GM23338 (cell line): ENCODE measurements around the gene PIK3R3. TPM values are rescaled to one million over a fixed set of nuclear protein-coding genes. Genes with fewer than 3 reads are reported as not detected.

Source experiments
- ATAC-seq: fragments of 200-7000 bp; cut with Tn5 transposase; 3 replicates; pipeline ENCODE4 v1.9.1; 2020
- DNase-seq: peaks from one replicate; pipeline ENCODE4 v3.0.0-alpha.2; 2015; ENCODE audit warnings: low spot score
- H2AFZ ChIP-seq: fragments of 200-600 bp; sonication (generic); 2 replicates; pipeline ENCODE4 v1.8.0; 2016; ENCODE audit warnings: antibody characterized with exemption, mild to moderate bottlenecking, moderate library complexity
- H3F3A ChIP-seq: fragments of 200-600 bp; sonication (generic); replicated peaks from 2 replicates; pipeline ENCODE4 v1.8.0; 2017; ENCODE audit warnings: antibody characterized with exemption, mixed run types, low read depth
- H3K27ac ChIP-seq: fragments of 200-600 bp; sonication (generic); 2 replicates; pipeline ENCODE4 v1.6.1; 2016; ENCODE audit warnings: low read depth
- H3K27me3 ChIP-seq: fragments of 200-600 bp; sonication (generic); 2 replicates; pipeline ENCODE4 v1.8.0; 2016; ENCODE audit warnings: mild to moderate bottlenecking, mixed run types, moderate library complexity; ENCODE audit not compliant: insufficient read depth
- H3K36me3 ChIP-seq: fragments of 200-600 bp; sonication (generic); 2 replicates; pipeline ENCODE4 v1.8.0; 2016; ENCODE audit warnings: mild to moderate bottlenecking; ENCODE audit not compliant: insufficient read depth
- H3K4me1 ChIP-seq: fragments of 200-600 bp; sonication (generic); 2 replicates; pipeline ENCODE4 v1.8.0; 2016; ENCODE audit warnings: mild to moderate bottlenecking, moderate library complexity; ENCODE audit not compliant: insufficient read depth
- H3K4me2 ChIP-seq: fragments of 200-600 bp; sonication (generic); 2 replicates; pipeline ENCODE4 v1.7.1; 2017; ENCODE audit warnings: mixed run types
- H3K4me3 ChIP-seq: fragments of 200-600 bp; sonication (generic); 2 replicates; pipeline ENCODE4 v1.6.1; 2016; ENCODE audit warnings: mixed run types
- H3K79me2 ChIP-seq: fragments of 200-600 bp; sonication (generic); replicated peaks from 2 replicates; pipeline ENCODE4 v1.8.0; 2017; ENCODE audit warnings: mild to moderate bottlenecking; ENCODE audit not compliant: insufficient read depth
- H3K9me2 ChIP-seq: fragments of 200-600 bp; sonication (generic); 2 replicates; pipeline ENCODE4 v1.8.0; 2017; ENCODE audit not compliant: insufficient read depth
- H4K20me1 ChIP-seq: fragments of 200-600 bp; sonication (generic); replicated peaks from 2 replicates; pipeline ENCODE4 v1.8.0; 2017; ENCODE audit warnings: mild to moderate bottlenecking; ENCODE audit not compliant: insufficient read depth
- H3K27ac Mint-ChIP-seq: 2 replicates; pipeline ENCODE4 v1.8.0; 2020; ENCODE audit warnings: inconsistent platforms, mild to moderate bottlenecking, moderate library complexity, mixed read lengths
- H3K27me3 Mint-ChIP-seq: 3 replicates; pipeline ENCODE4 v1.8.0; 2022; ENCODE audit warnings: low read depth, mild to moderate bottlenecking, moderate library complexity, mixed read lengths, inconsistent platforms; ENCODE audit not compliant: insufficient read depth, poor library complexity
- H3K36me3 Mint-ChIP-seq: 3 replicates; pipeline ENCODE4 v1.8.0; 2021; ENCODE audit warnings: low read depth, mild to moderate bottlenecking, inconsistent platforms, moderate library complexity, mixed read lengths
- H3K4me1 Mint-ChIP-seq: 3 replicates; pipeline ENCODE4 v1.8.0; 2020; ENCODE audit warnings: mild to moderate bottlenecking, inconsistent platforms, mixed read lengths
- H3K4me3 Mint-ChIP-seq: 3 replicates; pipeline ENCODE4 v1.8.0; 2021; ENCODE audit warnings: moderate library complexity, mild to moderate bottlenecking, inconsistent platforms, mixed read lengths
- H3K9me3 Mint-ChIP-seq: 3 replicates; pipeline ENCODE4 v1.8.0; 2020; ENCODE audit warnings: moderate library complexity, mild to moderate bottlenecking, inconsistent platforms, mixed read lengths
- CREB1 ChIP-seq: fragments of 250-450 bp; sonication (Bioruptor Pico); IDR thresholded peaks from 2 replicates; pipeline ENCODE4 v1.5.0; 2020; ENCODE audit warnings: low read depth, mild to moderate bottlenecking, moderate library complexity
- EZH2 ChIP-seq: fragments of 200-600 bp; sonication (generic); IDR thresholded peaks from one replicate; pipeline ENCODE4 v1.8.0; 2017; ENCODE audit warnings: antibody characterized with exemption, mild to moderate bottlenecking, low read depth; ENCODE audit not compliant: unreplicated experiment
- EZH2phosphoT487 ChIP-seq: fragments of 200-600 bp; sonication (generic); IDR thresholded peaks from one replicate; pipeline ENCODE4 v1.8.1; 2018; ENCODE audit warnings: antibody characterized with exemption; ENCODE audit not compliant: unreplicated experiment
- JUNB ChIP-seq: IDR thresholded peaks from one replicate; pipeline ENCODE4 v1.6.1; 2016; ENCODE audit warnings: antibody characterized with exemption; ENCODE audit not compliant: unreplicated experiment
- NANOG ChIP-seq: IDR thresholded peaks from 2 replicates; pipeline ENCODE4 v1.6.1; 2016; ENCODE audit warnings: antibody characterized with exemption, borderline replicate concordance
- POLR2AphosphoS5 ChIP-seq: IDR thresholded peaks from 2 replicates; pipeline ENCODE4 v1.6.1; 2016; ENCODE audit warnings: antibody characterized with exemption, low read depth
- STAT1 ChIP-seq: IDR thresholded peaks from one replicate; pipeline ENCODE4 v1.6.1; 2016; ENCODE audit warnings: antibody characterized with exemption; ENCODE audit not compliant: unreplicated experiment
- ZNF114 ChIP-seq: fragments of 250-450 bp; sonication (Bioruptor Pico); IDR thresholded peaks from 2 replicates; pipeline ENCODE4 v1.5.0; 2020; ENCODE audit warnings: mild to moderate bottlenecking, moderate library complexity
- ZNF331 ChIP-seq: fragments of 250-450 bp; sonication (Bioruptor Pico); IDR thresholded peaks from 2 replicates; pipeline ENCODE4 v1.5.0; 2020; ENCODE audit warnings: low read depth, mild to moderate bottlenecking, moderate library complexity
- ZNF462 ChIP-seq: fragments of 250-450 bp; sonication (Bioruptor Pico); IDR thresholded peaks from 2 replicates; pipeline ENCODE4 v1.5.0; 2020; ENCODE audit warnings: mild to moderate bottlenecking, moderate library complexity
- polyA plus RNA-seq: library from polyadenylated mRNA; unstranded; fragments of >200 nt; fragmentation: Nextera tagmentation; extraction: Ambion mirVana; gene quantifications from 2 replicates; pipeline ENCODE4 v1.2.1, GENCODE V29; 2016
- total RNA-seq: library from RNA; depleted of rRNA; stranded (reverse); fragments of >200 nt; shearing (Covaris generic); gene quantifications from 2 replicates; pipeline ENCODE4 v1.2.3, GENCODE V29; 2014
- TF ChIP-seq, protein P1 (sequence below): IDR thresholded peaks from one replicate; pipeline ENCODE4 v1.6.1; 2018; ENCODE audit warnings: antibody characterized with exemption; ENCODE audit not compliant: unreplicated experiment
- TF ChIP-seq, protein P2 (sequence below): IDR thresholded peaks from 2 replicates; pipeline ENCODE4 v1.6.1; 2016; ENCODE audit warnings: antibody characterized with exemption
- TF ChIP-seq, protein P3 (sequence below), 2 experiments: fragments of 200-600 bp in 1 of 2; sonication (generic) in 1 of 2; conservative IDR thresholded peaks; 2 replicates each; pipeline versions ENCODE4 v1.5.1 to v1.6.1; 2016 to 2017; ENCODE audit warnings: antibody characterized with exemption in 2 of 2, low read depth in 2 of 2, mild to moderate bottlenecking in 2 of 2, moderate library complexity in 1 of 2

Gene PIK3R3
- total and polyA plus RNA-seq, 2 experiments from 2014 or later = 7.5 to 8.6 TPM

GRCh38 chr1:46099215-46099614, 33.2 kb downstream of the PIK3R3 start:
- H2AFZ ChIP-seq = no peak overlapping the region
- Mint-ChIP-seq H3K4me1 (no peaks in the 10 kb centered on the region), H3K36me3 (peaks cover 13% of the 10 kb centered on the region; the same call in 1 of the 3 replicates), H3K4me3 (no peak overlapping the region), H3K27ac (no peak overlapping the region), H3K9me3 (peaks cover 3% of the 10 kb centered on the region; the same call in 2 of the 3 replicates), H3K27me3 (peaks cover 3% of the 10 kb centered on the region)
- no peaks in the 10 kb centered on the region for H3K36me3 ChIP-seq
- H3K9me2 ChIP-seq = no peaks in the 10 kb centered on the region
- no peak overlapping the region for H3K4me3 ChIP-seq
- no peaks in the 10 kb centered on the region for H3K27me3 ChIP-seq
- H3K79me2 ChIP-seq = 0 out of 2 replicates have a peak, but pooled peaks cover 5% of the 10 kb centered on the region
- H4K20me1 ChIP-seq = no peaks in the 10 kb centered on the region
- no peaks in the 10 kb centered on the region for H3K4me1 ChIP-seq
- no peak overlapping the region for H3K27ac ChIP-seq
- DNase-seq = no peak
- no peaks in the 10 kb centered on the region for H3F3A ChIP-seq
- ATAC-seq = no peak
- H3K4me2 ChIP-seq = no peak overlapping the region
- no peak for TF ChIP-seq EZH2phosphoT487
- no peak for TF ChIP-seq STAT1
- TF ChIP-seq, protein P1, sequence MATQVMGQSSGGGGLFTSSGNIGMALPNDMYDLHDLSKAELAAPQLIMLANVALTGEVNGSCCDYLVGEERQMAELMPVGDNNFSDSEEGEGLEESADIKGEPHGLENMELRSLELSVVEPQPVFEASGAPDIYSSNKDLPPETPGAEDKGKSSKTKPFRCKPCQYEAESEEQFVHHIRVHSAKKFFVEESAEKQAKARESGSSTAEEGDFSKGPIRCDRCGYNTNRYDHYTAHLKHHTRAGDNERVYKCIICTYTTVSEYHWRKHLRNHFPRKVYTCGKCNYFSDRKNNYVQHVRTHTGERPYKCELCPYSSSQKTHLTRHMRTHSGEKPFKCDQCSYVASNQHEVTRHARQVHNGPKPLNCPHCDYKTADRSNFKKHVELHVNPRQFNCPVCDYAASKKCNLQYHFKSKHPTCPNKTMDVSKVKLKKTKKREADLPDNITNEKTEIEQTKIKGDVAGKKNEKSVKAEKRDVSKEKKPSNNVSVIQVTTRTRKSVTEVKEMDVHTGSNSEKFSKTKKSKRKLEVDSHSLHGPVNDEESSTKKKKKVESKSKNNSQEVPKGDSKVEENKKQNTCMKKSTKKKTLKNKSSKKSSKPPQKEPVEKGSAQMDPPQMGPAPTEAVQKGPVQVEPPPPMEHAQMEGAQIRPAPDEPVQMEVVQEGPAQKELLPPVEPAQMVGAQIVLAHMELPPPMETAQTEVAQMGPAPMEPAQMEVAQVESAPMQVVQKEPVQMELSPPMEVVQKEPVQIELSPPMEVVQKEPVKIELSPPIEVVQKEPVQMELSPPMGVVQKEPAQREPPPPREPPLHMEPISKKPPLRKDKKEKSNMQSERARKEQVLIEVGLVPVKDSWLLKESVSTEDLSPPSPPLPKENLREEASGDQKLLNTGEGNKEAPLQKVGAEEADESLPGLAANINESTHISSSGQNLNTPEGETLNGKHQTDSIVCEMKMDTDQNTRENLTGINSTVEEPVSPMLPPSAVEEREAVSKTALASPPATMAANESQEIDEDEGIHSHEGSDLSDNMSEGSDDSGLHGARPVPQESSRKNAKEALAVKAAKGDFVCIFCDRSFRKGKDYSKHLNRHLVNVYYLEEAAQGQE = no peak
- TF ChIP-seq ZNF462 (CRISPR knock-in tag) = no peak
- no peak for TF ChIP-seq JUNB
- TF ChIP-seq POLR2AphosphoS5 = no peak
- no peak for TF ChIP-seq CREB1 (CRISPR knock-in tag)
- TF ChIP-seq ZNF331 (CRISPR knock-in tag) = no peak
- no peak for TF ChIP-seq EZH2
- no peak for TF ChIP-seq ZNF114 (CRISPR knock-in tag)
- TF ChIP-seq, protein P2, sequence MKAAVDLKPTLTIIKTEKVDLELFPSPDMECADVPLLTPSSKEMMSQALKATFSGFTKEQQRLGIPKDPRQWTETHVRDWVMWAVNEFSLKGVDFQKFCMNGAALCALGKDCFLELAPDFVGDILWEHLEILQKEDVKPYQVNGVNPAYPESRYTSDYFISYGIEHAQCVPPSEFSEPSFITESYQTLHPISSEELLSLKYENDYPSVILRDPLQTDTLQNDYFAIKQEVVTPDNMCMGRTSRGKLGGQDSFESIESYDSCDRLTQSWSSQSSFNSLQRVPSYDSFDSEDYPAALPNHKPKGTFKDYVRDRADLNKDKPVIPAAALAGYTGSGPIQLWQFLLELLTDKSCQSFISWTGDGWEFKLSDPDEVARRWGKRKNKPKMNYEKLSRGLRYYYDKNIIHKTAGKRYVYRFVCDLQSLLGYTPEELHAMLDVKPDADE = no peak
- TF ChIP-seq NANOG = no peak
- TF ChIP-seq, protein P3, sequence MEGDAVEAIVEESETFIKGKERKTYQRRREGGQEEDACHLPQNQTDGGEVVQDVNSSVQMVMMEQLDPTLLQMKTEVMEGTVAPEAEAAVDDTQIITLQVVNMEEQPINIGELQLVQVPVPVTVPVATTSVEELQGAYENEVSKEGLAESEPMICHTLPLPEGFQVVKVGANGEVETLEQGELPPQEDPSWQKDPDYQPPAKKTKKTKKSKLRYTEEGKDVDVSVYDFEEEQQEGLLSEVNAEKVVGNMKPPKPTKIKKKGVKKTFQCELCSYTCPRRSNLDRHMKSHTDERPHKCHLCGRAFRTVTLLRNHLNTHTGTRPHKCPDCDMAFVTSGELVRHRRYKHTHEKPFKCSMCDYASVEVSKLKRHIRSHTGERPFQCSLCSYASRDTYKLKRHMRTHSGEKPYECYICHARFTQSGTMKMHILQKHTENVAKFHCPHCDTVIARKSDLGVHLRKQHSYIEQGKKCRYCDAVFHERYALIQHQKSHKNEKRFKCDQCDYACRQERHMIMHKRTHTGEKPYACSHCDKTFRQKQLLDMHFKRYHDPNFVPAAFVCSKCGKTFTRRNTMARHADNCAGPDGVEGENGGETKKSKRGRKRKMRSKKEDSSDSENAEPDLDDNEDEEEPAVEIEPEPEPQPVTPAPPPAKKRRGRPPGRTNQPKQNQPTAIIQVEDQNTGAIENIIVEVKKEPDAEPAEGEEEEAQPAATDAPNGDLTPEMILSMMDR (conservative IDR thresholded peaks at IDR 0.05; ENCODE audit: low read depth in 2 of 2) = no peak
